MM.1S (cell line): Measurements from ENCODE around the gene VAV2.

Experiments used
- DNase-seq: peaks from one replicate; pipeline ENCODE4 v3.0.0-alpha.2; 2015
- H2AFZ ChIP-seq: fragments of 300-600 bp; sonication (generic); 2 replicates; pipeline ENCODE4 v1.6.0; 2016; ENCODE audit warnings: antibody characterized with exemption, low read length
- H3F3A ChIP-seq: fragments of 300-600 bp; sonication (generic); 2 replicates; pipeline ENCODE4 v1.6.1; 2016; ENCODE audit warnings: mild to moderate bottlenecking, antibody characterized with exemption, low read length, moderate library complexity, mixed read lengths; ENCODE audit not compliant: insufficient read depth
- H3K27ac ChIP-seq: fragments of 300-600 bp; sonication (generic); 2 replicates; pipeline ENCODE4 v1.5.1; 2016; ENCODE audit warnings: mild to moderate bottlenecking, low read length
- H3K27me3 ChIP-seq: fragments of 300-600 bp; sonication (generic); replicated peaks from 2 replicates; pipeline ENCODE4 v1.6.0; 2016; ENCODE audit warnings: low read length; ENCODE audit not compliant: insufficient read depth
- H3K36me3 ChIP-seq: fragments of 300-600 bp; sonication (generic); replicated peaks from 2 replicates; pipeline ENCODE4 v1.6.1; 2016; ENCODE audit warnings: mild to moderate bottlenecking, low read length, mixed read lengths; ENCODE audit not compliant: insufficient read depth
- H3K4me1 ChIP-seq: fragments of 300-600 bp; sonication (generic); 2 replicates; pipeline ENCODE4 v1.6.1; 2016; ENCODE audit warnings: low read length, mixed read lengths
- H3K4me2 ChIP-seq: fragments of 300-600 bp; sonication (generic); 2 replicates; pipeline ENCODE4 v1.6.0; 2016; ENCODE audit warnings: low read depth, low read length
- H3K4me3 ChIP-seq: fragments of 300-600 bp; sonication (generic); 2 replicates; pipeline ENCODE4 v1.5.1; 2016; ENCODE audit warnings: low read length, mixed read lengths
- H3K79me2 ChIP-seq: fragments of 300-600 bp; sonication (generic); 2 replicates; pipeline ENCODE4 v1.6.1; 2016; ENCODE audit warnings: mixed run types, low read length, mixed read lengths
- H3K9ac ChIP-seq: fragments of 300-600 bp; sonication (generic); 2 replicates; pipeline ENCODE4 v1.6.1; 2016; ENCODE audit warnings: low read length, mixed read lengths
- H3K9me2 ChIP-seq: fragments of 300-600 bp; sonication (generic); replicated peaks from 2 replicates; pipeline ENCODE4 v1.6.1; 2016; ENCODE audit warnings: mild to moderate bottlenecking, low read length, mixed read lengths; ENCODE audit not compliant: insufficient read depth
- H3K9me3 ChIP-seq: fragments of 300-600 bp; sonication (generic); replicated peaks from 2 replicates; pipeline ENCODE4 v1.6.1; 2016; ENCODE audit warnings: mild to moderate bottlenecking, low read length, mixed read lengths; ENCODE audit not compliant: insufficient read depth
- H4K20me1 ChIP-seq: fragments of 300-600 bp; sonication (generic); 2 replicates; pipeline ENCODE4 v1.6.1; 2016; ENCODE audit warnings: mild to moderate bottlenecking, low read length, moderate library complexity, mixed read lengths; ENCODE audit not compliant: insufficient read depth
- EZH2 ChIP-seq: fragments of 300-600 bp; sonication (generic); optimal IDR thresholded peaks from 2 replicates; pipeline ENCODE3; 2017; ENCODE audit warnings: low read depth, mild to moderate bottlenecking, antibody characterized with exemption, low read length, mixed read lengths
- EZH2phosphoT487 ChIP-seq: fragments of 300-600 bp; sonication (generic); IDR thresholded peaks from 2 replicates; pipeline ENCODE4 v1.6.1; 2018; ENCODE audit warnings: antibody characterized with exemption, low read length
- TF ChIP-seq, protein P1 (sequence below): fragments of 300-600 bp; sonication (generic); IDR thresholded peaks from 2 replicates; pipeline ENCODE4 v1.5.1; 2016; ENCODE audit warnings: antibody characterized with exemption, low read length, mixed read lengths

VAV2 gene

DNA sequence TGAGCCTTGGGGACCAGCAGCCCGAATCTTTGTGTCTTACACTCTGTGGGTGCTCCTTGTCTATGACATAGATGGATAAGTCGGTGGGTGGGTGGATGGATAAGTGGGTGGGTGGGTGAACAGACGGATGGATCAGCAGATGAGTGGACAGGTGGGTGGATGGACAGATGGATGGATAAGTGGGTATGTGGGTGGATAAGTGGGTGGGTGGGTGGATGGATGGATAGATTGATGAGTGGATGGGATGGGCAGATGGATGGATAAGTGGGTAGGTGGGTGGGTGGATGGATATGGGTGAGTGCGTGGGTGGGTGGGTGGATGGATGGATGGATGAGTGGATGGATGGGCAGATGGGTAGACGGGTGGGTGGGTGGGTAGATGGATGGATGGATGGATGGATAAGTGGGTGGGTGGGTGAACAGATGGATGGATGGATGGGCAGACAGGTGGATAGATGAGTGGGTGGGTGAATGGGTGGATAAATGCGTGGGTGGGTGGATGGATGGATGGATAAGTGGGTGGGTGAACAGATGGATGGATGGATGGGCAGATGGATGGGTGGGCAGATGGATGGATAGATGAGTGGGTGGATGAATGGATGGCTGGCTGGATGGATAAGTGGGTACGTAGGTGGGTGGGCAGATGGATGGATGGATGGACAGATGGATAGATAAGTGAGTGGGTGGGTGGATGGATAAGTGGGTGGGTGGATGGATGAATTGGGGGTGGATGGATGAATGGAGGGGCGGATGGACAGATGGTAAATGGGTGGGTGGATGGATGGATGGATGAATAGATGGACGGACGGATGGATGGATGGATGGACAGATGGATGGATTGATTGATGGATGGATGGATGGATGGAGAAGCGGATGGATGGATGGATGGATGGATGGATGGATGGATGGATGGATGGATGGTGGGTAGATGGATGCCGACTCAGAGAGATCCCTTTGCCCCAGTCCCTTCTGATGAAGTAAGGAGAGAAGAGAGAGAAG lies 121.2 kb downstream of the VAV2 start:
- TF ChIP-seq, protein P1, sequence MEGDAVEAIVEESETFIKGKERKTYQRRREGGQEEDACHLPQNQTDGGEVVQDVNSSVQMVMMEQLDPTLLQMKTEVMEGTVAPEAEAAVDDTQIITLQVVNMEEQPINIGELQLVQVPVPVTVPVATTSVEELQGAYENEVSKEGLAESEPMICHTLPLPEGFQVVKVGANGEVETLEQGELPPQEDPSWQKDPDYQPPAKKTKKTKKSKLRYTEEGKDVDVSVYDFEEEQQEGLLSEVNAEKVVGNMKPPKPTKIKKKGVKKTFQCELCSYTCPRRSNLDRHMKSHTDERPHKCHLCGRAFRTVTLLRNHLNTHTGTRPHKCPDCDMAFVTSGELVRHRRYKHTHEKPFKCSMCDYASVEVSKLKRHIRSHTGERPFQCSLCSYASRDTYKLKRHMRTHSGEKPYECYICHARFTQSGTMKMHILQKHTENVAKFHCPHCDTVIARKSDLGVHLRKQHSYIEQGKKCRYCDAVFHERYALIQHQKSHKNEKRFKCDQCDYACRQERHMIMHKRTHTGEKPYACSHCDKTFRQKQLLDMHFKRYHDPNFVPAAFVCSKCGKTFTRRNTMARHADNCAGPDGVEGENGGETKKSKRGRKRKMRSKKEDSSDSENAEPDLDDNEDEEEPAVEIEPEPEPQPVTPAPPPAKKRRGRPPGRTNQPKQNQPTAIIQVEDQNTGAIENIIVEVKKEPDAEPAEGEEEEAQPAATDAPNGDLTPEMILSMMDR = no peak
- TF ChIP-seq EZH2phosphoT487 (no peak), EZH2 (no peak)
- no peak for DNase-seq
- Histone ChIP-seq H3K4me3 (no peak overlapping the region), H3K27ac (no peak overlapping the region), H3F3A (no peaks in the 10 kb centered on the region), H3K9ac (no peak overlapping the region), H3K79me2 (no peaks in the 10 kb centered on the region), H3K27me3 (peaks cover 21% of the 10 kb centered on the region), H3K4me1 (no peaks in the 10 kb centered on the region), H4K20me1 (no peaks in the 10 kb centered on the region), H3K9me2 (no peaks in the 10 kb centered on the region), H3K36me3 (no peaks in the 10 kb centered on the region), H2AFZ (no peak overlapping the region), H3K4me2 (no peak overlapping the region), H3K9me3 (no peaks in the 10 kb centered on the region)

DNA sequence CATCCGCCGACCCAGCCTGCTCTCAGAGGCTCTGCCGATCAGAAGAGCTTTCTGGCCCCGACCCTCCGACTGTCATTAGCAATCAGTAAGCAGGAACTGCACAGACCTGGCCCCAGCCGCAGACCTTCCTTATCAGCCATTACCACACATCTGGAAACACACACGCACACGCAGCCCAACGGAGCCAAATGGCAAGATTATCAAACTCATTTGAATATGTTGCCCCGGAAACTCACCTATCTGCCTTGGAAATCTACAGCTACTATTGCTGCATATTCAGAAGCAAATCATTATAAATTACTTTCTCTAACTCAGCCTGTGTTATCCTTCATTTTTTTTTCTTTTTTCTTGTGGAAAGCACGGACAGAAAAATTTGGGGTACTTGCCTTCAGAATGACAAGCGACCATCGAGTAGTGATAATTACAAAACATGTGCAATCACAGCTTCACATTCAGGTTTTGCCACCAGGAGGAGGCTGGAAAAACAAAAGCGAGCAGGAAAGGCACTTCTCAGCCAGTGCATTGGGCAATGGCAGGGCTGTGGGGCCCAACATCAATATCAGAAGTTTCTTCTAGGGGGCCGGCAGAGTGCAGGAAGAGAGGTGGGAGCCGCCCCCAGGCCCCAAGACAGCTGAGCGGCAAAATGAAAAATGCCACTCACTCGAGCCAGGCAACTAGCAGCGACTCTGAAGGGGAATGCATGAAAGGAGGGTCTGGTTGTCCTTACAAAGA lies 122.3 kb downstream of the VAV2 start:
- no peaks in the 10 kb centered on the region for H3K36me3 ChIP-seq
- no peaks in the 10 kb centered on the region for H3K4me1 ChIP-seq
- H3K9ac ChIP-seq = no peak overlapping the region
- no peaks in the 10 kb centered on the region for H3K9me3 ChIP-seq
- no peak overlapping the region for H3K4me2 ChIP-seq
- DNase-seq = no peak
- no peaks in the 10 kb centered on the region for H3F3A ChIP-seq
- no peak overlapping the region for H3K27ac ChIP-seq
- H3K9me2 ChIP-seq = no peaks in the 10 kb centered on the region
- H3K27me3 ChIP-seq = peaks cover 26% of the 10 kb centered on the region
- TF ChIP-seq EZH2 (no peak), EZH2phosphoT487 (no peak)
- TF ChIP-seq, protein P1 = no peak
- H3K79me2 ChIP-seq = no peaks in the 10 kb centered on the region
- H3K4me3 ChIP-seq = no peak overlapping the region
- H2AFZ ChIP-seq = no peak overlapping the region
- no peaks in the 10 kb centered on the region for H4K20me1 ChIP-seq

DNA sequence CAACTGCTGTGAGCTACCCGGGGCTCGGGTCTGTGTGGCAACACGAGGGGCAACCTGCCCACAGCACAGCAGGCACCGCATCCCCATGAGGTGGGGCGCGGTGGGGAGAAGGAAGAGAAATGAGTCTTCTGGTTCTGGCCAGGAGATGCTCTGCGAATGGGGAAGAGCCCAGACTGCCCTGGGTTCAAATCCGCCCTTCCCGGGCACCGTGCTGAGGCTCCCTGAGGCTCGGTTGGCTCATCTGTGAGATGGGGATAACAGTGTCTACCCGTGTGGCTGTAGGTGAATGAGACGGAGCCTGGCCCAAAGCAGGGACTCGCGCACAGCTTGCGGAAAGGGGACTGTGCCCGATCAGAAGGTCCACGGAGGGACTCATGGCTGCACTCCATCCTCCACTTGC lies 123.9 kb downstream of the VAV2 start:
- H3K79me2 ChIP-seq = no peaks in the 10 kb centered on the region
- TF ChIP-seq, protein P1 = no peak
- no peak for TF ChIP-seq EZH2phosphoT487
- TF ChIP-seq EZH2 = no peak
- no peaks in the 10 kb centered on the region for H3K36me3 ChIP-seq
- H3K27me3 ChIP-seq = peaks cover 18% of the 10 kb centered on the region
- H3K27ac ChIP-seq = no peak overlapping the region
- no peak for DNase-seq
- no peak overlapping the region for H3K4me2 ChIP-seq
- no peaks in the 10 kb centered on the region for H3F3A ChIP-seq
- H3K9ac ChIP-seq = no peak overlapping the region
- no peaks in the 10 kb centered on the region for H4K20me1 ChIP-seq
- H3K4me3 ChIP-seq = no peak overlapping the region
- H2AFZ ChIP-seq = no peak overlapping the region
- H3K4me1 ChIP-seq = no peaks in the 10 kb centered on the region
- no peaks in the 10 kb centered on the region for H3K9me3 ChIP-seq
- H3K9me2 ChIP-seq = no peaks in the 10 kb centered on the region
